Heart left ventricle (tissue), 13 donors: ENCODE results near the gene CACNG7.

ENCODE experiments used
- POLR2A ChIP-seq, 2 donors: fragments of 450-650 bp; IDR thresholded peaks; one replicate each; pipeline ENCODE4 v1.6.1; 2017; ENCODE audit warnings: antibody characterized with exemption in 2 of 2, mild to moderate bottlenecking in 2 of 2, moderate library complexity in 2 of 2
- TF ChIP-seq, protein P1 (sequence below), 12 donors: fragments of 200-600 bp; sonication (generic) in 4 of 12; IDR thresholded peaks; one replicate each; pipeline versions ENCODE4 v1.5.0 to v1.8.0; 2018 to 2022; ENCODE audit warnings: antibody characterized with exemption in 12 of 12, mild to moderate bottlenecking in 5 of 12
- donor health status: ischemic (EF 13 %, LVEDD 7.1; RV severe dilation, severe dysfunction).
- donor health status: DM: no; HTN: yes; CAD: no.
- donor health status: DM: no; HTN: no; CAD: no.
- donor health status: ischemic (EF 25% LVEDD 6.9; RV normal size, moderate dysfunction).
- donor health status: ischemic (EF 25% LVEDD 5.7; RV mildly dilated, moderate dysfunction).
- donor health status: ischemic (EF 35%, LVEDD 5.7; RV mildly dilated, moderate dysfunction).
- donor health status: nonischemic (EF 11% LVEDD 7.7; RV severe dilation, severe dysfunction).
- donor health status: DM: yes; HTN: yes; CAD: no.
- donor health status: PGD.
- donor health status: ischemic (EF 29% LVEDD 5.4; RV normal size, mild dysfunction).
- donor health status: nonischemic (EF 23%, LVEDD 6.1; RV moderate dilation, normal function).

DNA sequence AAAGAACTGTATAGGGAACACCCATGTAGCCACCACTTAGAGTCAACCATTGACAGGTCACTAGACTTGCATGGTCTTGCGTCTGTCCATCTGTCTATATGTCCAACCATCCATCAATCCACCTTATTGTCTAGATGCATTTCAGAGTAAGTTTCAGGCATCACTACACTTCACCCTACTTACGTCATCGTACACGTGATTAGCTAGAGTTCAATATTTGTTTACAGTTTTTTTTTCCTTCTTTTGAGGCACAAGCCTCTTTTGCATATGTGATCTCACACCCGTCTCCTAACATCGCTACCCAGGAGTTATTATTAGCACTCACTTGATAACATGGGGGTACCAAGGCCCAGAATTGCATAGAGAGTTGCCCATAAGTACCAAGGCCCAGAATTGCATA is 6.9 kb downstream of the CACNG7 start:
- TF ChIP-seq, protein P1, sequence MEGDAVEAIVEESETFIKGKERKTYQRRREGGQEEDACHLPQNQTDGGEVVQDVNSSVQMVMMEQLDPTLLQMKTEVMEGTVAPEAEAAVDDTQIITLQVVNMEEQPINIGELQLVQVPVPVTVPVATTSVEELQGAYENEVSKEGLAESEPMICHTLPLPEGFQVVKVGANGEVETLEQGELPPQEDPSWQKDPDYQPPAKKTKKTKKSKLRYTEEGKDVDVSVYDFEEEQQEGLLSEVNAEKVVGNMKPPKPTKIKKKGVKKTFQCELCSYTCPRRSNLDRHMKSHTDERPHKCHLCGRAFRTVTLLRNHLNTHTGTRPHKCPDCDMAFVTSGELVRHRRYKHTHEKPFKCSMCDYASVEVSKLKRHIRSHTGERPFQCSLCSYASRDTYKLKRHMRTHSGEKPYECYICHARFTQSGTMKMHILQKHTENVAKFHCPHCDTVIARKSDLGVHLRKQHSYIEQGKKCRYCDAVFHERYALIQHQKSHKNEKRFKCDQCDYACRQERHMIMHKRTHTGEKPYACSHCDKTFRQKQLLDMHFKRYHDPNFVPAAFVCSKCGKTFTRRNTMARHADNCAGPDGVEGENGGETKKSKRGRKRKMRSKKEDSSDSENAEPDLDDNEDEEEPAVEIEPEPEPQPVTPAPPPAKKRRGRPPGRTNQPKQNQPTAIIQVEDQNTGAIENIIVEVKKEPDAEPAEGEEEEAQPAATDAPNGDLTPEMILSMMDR (IDR thresholded peaks at IDR 0.05): no peak
- no peak for TF ChIP-seq POLR2A (IDR thresholded peaks at IDR 0.05)
